GM20431 (cell line): ENCODE measurements around the gene CACNA1G.

Experiments used
- in situ Hi-C: fragments of 300-500 bp; cut with MseI, MboI; formaldehyde crosslinking; loops from one replicate; pipeline ENCODE4 v1.15.0; 2020; ENCODE audit warnings: low sequenced_read_pairs; ENCODE audit not compliant: unreplicated experiment

The CACNA1G gene

GRCh38 chr17:50638966-50639713 is 78.6 kb downstream of the CACNA1G start:
- in situ Hi-C loops = no loop called here

DNA sequence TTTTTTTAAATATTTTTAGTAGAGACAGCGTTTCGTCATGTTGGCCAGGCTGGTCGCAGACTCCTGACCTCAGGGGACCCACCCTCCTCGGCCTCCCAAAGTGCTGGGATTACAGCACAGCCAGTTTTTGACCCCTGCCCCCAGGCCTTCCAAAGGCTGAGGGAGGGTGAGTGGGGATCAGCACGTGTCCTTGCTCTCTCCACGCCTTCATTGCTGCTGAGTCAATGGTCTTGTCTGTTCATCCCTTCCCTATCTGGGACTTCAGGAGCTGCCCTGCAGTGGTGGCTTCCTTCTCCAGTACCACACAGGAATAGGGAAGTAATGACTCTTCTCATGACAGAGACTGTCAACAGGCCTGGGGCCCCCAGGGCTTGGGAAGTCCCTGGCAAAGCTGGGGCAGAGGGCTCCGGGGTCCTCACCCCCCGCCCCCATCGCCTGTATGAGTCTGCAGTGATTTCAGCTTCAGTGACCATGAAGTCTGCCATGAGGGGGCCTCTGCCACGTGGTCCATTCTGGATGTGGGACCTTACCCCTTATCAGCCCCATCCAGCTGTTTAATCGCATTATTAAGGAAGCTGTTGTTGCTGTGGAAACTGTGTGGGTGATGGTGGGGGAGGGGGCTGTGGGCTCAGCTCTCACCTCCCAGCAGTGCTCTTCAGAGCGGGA is 80.3 kb downstream of the CACNA1G start:
- in situ Hi-C loops = no loop called here

DNA sequence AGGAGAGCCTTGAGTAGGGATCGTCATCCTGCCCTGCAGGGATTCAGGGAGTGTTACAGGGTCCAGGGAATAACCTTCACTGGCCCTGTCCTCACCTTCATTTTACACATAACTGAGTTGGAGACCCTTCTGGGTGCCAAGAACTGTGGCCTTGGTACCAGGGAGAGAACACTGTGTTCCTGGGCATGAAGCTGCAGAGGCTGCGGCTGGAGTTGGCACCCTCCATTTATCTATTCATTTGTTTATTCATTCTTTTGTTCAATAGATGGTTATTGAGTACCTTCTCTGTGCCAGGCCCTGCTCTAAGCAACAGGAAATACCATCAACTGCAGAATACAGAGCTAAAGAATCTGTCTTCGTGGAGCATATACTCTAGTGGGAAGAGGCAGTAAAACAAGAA is 80.8 kb downstream of the CACNA1G start:
- in situ Hi-C loops = no loop called here

- in situ Hi-C loops = no loop called here
Observed at GRCh38 chr17:50642071-50642721, 81.7 kb downstream of the CACNA1G start.

GRCh38 chr17:50642722-50643656 is 82.5 kb downstream of the CACNA1G start:
- in situ Hi-C loops = no loop called here

DNA sequence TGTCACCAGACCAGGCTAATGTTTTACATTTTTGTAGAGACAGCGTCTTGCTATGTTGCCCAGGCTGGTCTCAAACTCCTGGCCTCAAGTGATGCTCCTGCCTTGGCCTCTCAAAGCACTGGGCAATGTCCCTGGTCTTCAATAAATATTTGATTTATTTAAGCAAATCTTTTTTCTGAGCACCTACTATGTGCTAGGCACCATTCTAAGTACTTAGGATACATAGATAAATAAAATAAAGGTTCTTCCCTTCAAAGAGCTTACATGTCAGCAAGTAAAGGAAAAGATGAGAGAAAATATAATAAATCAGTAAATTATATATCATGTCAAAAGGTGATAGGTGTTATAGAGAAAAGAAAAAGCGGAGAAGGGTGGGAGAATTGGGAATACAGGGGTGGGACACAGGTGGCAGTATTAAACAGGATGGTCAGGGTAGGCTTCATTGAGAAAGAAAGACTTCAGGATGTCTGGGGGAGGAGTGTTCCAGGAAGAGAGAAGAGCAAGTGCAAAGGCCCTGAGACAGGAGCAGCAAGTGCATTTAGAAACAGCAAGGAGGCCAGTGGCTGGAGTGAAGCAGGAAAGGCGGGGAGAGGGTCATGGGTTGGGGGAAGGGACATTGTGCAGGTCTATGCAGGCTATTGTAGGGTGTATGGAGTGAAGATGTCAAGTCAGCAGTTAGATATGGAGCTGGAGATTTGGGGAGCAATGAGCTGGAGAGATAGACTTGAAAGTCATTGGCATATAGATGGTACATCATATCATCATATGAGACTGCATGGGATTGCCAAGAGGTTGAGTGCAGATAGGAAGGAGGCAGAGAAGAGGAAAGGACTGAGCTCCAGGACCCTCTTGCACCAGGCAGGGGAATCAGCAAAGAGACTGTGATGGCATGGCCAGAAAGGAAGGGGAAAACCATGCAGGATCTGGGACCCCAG is 85.5 kb downstream of the CACNA1G start:
- in situ Hi-C loops = no loop called here

- in situ Hi-C loops = no loop called here
Observed at GRCh38 chr17:50647187-50647586, 86.7 kb downstream of the CACNA1G start.

GRCh38 chr17:50649042-50649908 is 88.8 kb downstream of the CACNA1G start:
- in situ Hi-C loops = no loop called here

GRCh38 chr17:50651661-50652060 is 91.1 kb downstream of the CACNA1G start:
- in situ Hi-C loops = no loop called here

- in situ Hi-C loops = no loop called here
Observed at GRCh38 chr17:50653738-50654137, 93.2 kb downstream of the CACNA1G start.

DNA sequence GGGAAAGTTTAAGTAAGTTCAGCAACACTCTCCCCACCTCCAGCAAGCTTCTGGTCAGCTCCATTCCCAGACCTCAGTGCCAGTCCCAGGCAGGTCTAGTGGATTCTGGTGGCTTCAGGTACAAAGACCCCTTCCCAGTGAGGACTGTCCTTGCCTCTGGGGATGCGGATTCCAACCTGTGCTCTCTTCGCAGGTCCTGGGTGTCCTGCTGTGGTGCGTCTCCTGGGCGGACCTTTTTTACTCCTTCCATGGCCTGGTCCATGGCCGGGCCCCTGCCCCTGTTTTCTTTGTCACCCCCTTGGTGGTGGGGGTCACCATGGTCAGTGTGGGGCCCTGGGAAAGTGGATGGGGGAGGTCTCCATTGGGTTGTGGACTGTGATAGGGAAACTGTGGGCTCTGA is 96.0 kb downstream of the CACNA1G start:
- in situ Hi-C loops = no loop called here

- in situ Hi-C loops = no loop called here
Observed at GRCh38 chr17:50657054-50657453, 96.5 kb downstream of the CACNA1G start.

DNA sequence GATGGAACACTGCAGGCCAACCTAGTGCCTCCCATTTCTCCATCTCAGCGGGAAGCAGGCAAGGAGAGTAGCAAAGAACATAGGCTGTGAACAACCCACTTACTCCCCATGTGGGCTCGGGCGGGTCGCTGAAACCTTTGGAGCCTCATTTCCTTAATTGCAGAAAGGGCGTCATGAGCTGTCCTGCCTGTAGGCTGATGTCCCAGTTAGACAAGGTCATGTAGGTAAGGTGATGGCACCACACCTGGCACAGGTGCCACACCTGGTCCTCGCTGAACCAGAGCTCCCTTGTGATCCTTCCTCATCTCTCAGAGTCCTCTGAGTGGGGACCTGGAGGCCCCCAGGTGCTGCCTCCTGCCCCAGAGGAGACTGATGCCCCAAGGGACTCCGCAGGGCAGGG is 97.1 kb downstream of the CACNA1G start:
- in situ Hi-C loops = no loop called here

DNA sequence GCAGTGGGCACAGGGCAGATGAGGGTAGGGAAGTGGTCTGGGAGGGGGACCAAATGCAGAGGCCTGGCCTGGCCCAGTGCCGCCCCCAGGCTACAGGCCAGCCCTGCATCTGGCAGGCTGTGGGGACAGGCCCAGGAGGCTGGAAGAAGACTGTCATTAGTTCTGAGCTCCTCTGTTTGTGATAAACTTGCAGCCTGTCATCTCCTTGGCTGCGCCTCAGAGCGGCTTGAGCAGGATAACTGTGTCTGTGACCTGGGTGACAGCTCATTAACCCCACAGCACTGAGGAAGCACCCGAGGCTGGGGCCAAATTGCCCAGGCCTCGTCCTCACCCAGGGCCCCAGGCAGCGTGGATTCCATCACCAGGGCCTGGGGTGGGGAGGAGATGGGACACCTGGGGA is 98.1 kb downstream of the CACNA1G start:
- in situ Hi-C loops = no loop called here

DNA sequence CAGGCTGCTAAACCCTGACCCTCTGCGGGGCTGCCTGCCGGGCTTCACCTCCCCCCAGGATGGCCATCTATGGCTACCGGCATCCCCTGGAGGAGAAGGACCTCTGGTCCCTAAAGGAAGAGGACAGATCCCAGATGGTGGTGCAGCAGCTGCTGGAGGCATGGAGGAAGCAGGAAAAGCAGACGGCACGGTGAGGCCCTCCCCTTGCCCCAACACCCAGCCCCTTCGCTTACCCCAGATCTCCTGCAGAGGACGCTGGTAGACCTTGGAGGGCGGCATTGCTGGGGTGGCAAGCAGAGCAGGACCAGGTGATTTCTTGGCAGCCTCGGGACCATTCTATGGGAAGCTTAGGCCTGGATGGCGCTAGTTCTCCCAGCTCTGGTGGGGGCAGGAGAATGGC is 98.7 kb downstream of the CACNA1G start:
- in situ Hi-C loops = no loop called here

GRCh38 chr17:50660042-50660886 is 99.7 kb downstream of the CACNA1G start:
- in situ Hi-C loops = no loop called here

GRCh38 chr17:50660887-50661345 is 100.4 kb downstream of the CACNA1G start:
- in situ Hi-C loops = no loop called here
